ENCODE measurements around the gene CORO2A. TPM values are rescaled to one million over a fixed set of nuclear protein-coding genes. Genes with fewer than 3 reads are reported as not detected.
A peak's percentile ranks its signal among the peaks of the same experiment; 100 is the strongest.

The CORO2A gene
- total RNA-seq, 1 donor from 2014 or later: 5.9 TPM

GRCh38 chr9:98225015-98225442 lies 32.6 kb upstream of the CORO2A start:
- Mint-ChIP-seq H3K27me3 (ENCODE audit: low read depth) (no peaks in the 10 kb centered on the region), H3K9me3 (no peaks in the 10 kb centered on the region), H3K4me3 (no peak overlapping the region), H3K36me3 (no peaks in the 10 kb centered on the region), H3K27ac (no peak overlapping the region), H3K4me1 (peaks cover 9% of the 10 kb centered on the region)
- TF ChIP-seq CTCF (IDR thresholded peaks at IDR 0.05; ENCODE audit: unreplicated experiment): no peak
- DNase-seq (ENCODE audit: low spot score in 2 of 2, unreplicated experiment in 2 of 2): no peak

GRCh38 chr9:98222885-98223691 lies 30.7 kb upstream of the CORO2A start:
- peak overlapping the region; percentile 87 for H3K27ac Mint-ChIP-seq
- H3K27me3 Mint-ChIP-seq (ENCODE audit: low read depth): no peaks in the 10 kb centered on the region
- DNase-seq (ENCODE audit: low spot score in 2 of 2, unreplicated experiment in 2 of 2): no peak
- H3K9me3 Mint-ChIP-seq: no peaks in the 10 kb centered on the region
- H3K4me1 Mint-ChIP-seq: peaks cover 19% of the 10 kb centered on the region
- no peak for TF ChIP-seq CTCF (IDR thresholded peaks at IDR 0.05; ENCODE audit: unreplicated experiment)
- no peak overlapping the region for H3K4me3 Mint-ChIP-seq
- H3K36me3 Mint-ChIP-seq: no peaks in the 10 kb centered on the region

- Mint-ChIP-seq H3K9me3 (no peaks in the 10 kb centered on the region), H3K4me1 (peaks cover 19% of the 10 kb centered on the region)
- TF ChIP-seq CTCF (IDR thresholded peaks at IDR 0.05; ENCODE audit: unreplicated experiment): no peak
Measured at GRCh38 chr9:98220911-98221310, 28.5 kb upstream of the CORO2A start.

GRCh38 chr9:98219794-98220370 lies 27.4 kb upstream of the CORO2A start:
- Mint-ChIP-seq H3K27me3 (ENCODE audit: low read depth) (no peaks in the 10 kb centered on the region), H3K9me3 (no peaks in the 10 kb centered on the region), H3K27ac (peak overlapping the region; percentile 77), H3K36me3 (no peaks in the 10 kb centered on the region), H3K4me3 (no peak overlapping the region), H3K4me1 (peaks cover 19% of the 10 kb centered on the region)
- no peak for TF ChIP-seq CTCF (IDR thresholded peaks at IDR 0.05; ENCODE audit: unreplicated experiment)
- DNase-seq (ENCODE audit: low spot score in 2 of 2, unreplicated experiment in 2 of 2): no peak

More at GRCh38 chr9:98220911-98221310, 28.5 kb upstream of the CORO2A start:
- Mint-ChIP-seq H3K27ac (no peak overlapping the region), H3K27me3 (ENCODE audit: low read depth) (no peaks in the 10 kb centered on the region), H3K36me3 (no peaks in the 10 kb centered on the region), H3K4me3 (no peak overlapping the region)
- DNase-seq (ENCODE audit: low spot score in 2 of 2, unreplicated experiment in 2 of 2): no peak

- Mint-ChIP-seq H3K36me3 (no peaks in the 10 kb centered on the region), H3K9me3 (no peaks in the 10 kb centered on the region), H3K27ac (peak overlapping the region; percentile 77), H3K4me1 (peaks cover 19% of the 10 kb centered on the region), H3K4me3 (no peak overlapping the region), H3K27me3 (ENCODE audit: low read depth) (no peaks in the 10 kb centered on the region)
- no peak for DNase-seq (ENCODE audit: low spot score in 2 of 2, unreplicated experiment in 2 of 2)
- TF ChIP-seq CTCF (IDR thresholded peaks at IDR 0.05; ENCODE audit: unreplicated experiment): no peak
Measured at GRCh38 chr9:98219364-98219716, 26.9 kb upstream of the CORO2A start.

Data from mesothelial cell of epicardium (in vitro differentiated cells).